HCT116 (cell line): ENCODE results near the gene C3orf70.

ENCODE experiments used
- CTCF ChIP-seq, 3 experiments: fragments of 200-600 bp in 1 of 3; sonication (generic) in 1 of 3; IDR thresholded peaks in 2 of 3; conservative IDR thresholded peaks in 1 of 3; 2 replicates each; pipeline ENCODE4 v1.5.1; 2012 to 2017; ENCODE audit warnings: low read depth in 2 of 3, low read length in 2 of 3, antibody characterized with exemption in 1 of 3, borderline replicate concordance in 1 of 3, control low read depth in 1 of 3, mild to moderate bottlenecking in 1 of 3, mixed read lengths in 1 of 3, mixed run types in 1 of 3, moderate library complexity in 1 of 3; ENCODE audit not compliant: insufficient read depth in 1 of 3
- EZH2 ChIP-seq: fragments of 200-600 bp; sonication (generic); IDR thresholded peaks from 2 replicates; pipeline ENCODE4 v1.6.1; 2017; ENCODE audit warnings: antibody characterized with exemption, mixed run types
- EZH2phosphoT487 ChIP-seq: fragments of 200-600 bp; IDR thresholded peaks from 2 replicates; pipeline ENCODE4 v1.6.1; 2018; ENCODE audit warnings: antibody characterized with exemption, borderline replicate concordance
- POLR2A ChIP-seq: IDR thresholded peaks from 2 replicates; pipeline ENCODE4 v1.7.0; 2011; ENCODE audit warnings: borderline replicate concordance; ENCODE audit not compliant: insufficient read depth, insufficient read length; ENCODE audit errors: extremely low read depth
- POLR2AphosphoS5 ChIP-seq: IDR thresholded peaks from 2 replicates; pipeline ENCODE4 v1.6.1; 2011; ENCODE audit warnings: mild to moderate bottlenecking, low read depth, low read length, moderate library complexity
- RAD21 ChIP-seq: IDR thresholded peaks from 2 replicates; pipeline ENCODE4 v1.6.1; 2012; ENCODE audit warnings: low read depth, mild to moderate bottlenecking

- TF ChIP-seq EZH2 (no peak), POLR2A (no peak), EZH2phosphoT487 (no peak), RAD21 (no peak), CTCF (IDR thresholded peaks at IDR 0.05 in 2 of 3, conservative IDR thresholded peaks at IDR 0.05 in 1 of 3; ENCODE audit: borderline replicate concordance in 1 of 3, insufficient read depth in 1 of 3, low read depth in 2 of 3, low read length in 2 of 3) (no peak), POLR2AphosphoS5 (no peak)
These were observed 124.7 kb downstream of the C3orf70 start for GRCh38 chr3:185028121-185028520.
